ENCODE results near the gene ATXN10.

ATXN10 gene

GRCh38 chr22:45671783-45672563 lies at the start of gene ATXN10:
Gene ATXN10 (plus strand): TSS chr22:45671834. CDS start chr22:45672064, 230 bp downstream.
- peak; percentile 61 for DNase-seq

- DNase-seq: no peak
Observed at GRCh38 chr22:45621836-45622600, 49.6 kb upstream of the ATXN10 start.

GRCh38 chr22:45623464-45624145 lies 48.0 kb upstream of the ATXN10 start:
- DNase-seq: peak; percentile 26

- no peak for DNase-seq
Observed at GRCh38 chr22:45626198-45626651, 45.4 kb upstream of the ATXN10 start.

- DNase-seq: no peak
Observed at GRCh38 chr22:45627489-45628233, 44.0 kb upstream of the ATXN10 start.

- DNase-seq: no peak
Observed at GRCh38 chr22:45628515-45628914, 43.1 kb upstream of the ATXN10 start.

- no peak for DNase-seq
Observed at GRCh38 chr22:45629469-45630089, 42.1 kb upstream of the ATXN10 start.

- no peak for DNase-seq
Observed at GRCh38 chr22:45630436-45630835, 41.2 kb upstream of the ATXN10 start.

GRCh38 chr22:45631140-45631840 lies 40.3 kb upstream of the ATXN10 start:
- DNase-seq: no peak

GRCh38 chr22:45631841-45632238 lies 39.8 kb upstream of the ATXN10 start:
- no peak for DNase-seq

GRCh38 chr22:45632791-45633515 lies 38.7 kb upstream of the ATXN10 start:
- DNase-seq: no peak

- DNase-seq: no peak
Observed at GRCh38 chr22:45636683-45637082, 35.0 kb upstream of the ATXN10 start.

GRCh38 chr22:45638197-45638596 lies 33.4 kb upstream of the ATXN10 start:
- DNase-seq: no peak

- peak; percentile 68 for DNase-seq
Observed at GRCh38 chr22:45638834-45639746, 32.5 kb upstream of the ATXN10 start.

GRCh38 chr22:45639747-45640102 lies 31.9 kb upstream of the ATXN10 start:
- no peak for DNase-seq

- DNase-seq: no peak
Observed at GRCh38 chr22:45640291-45640940, 31.2 kb upstream of the ATXN10 start.

GRCh38 chr22:45640941-45641621 lies 30.6 kb upstream of the ATXN10 start:
- no peak for DNase-seq

- no peak for DNase-seq
Observed at GRCh38 chr22:45642986-45643385, 28.6 kb upstream of the ATXN10 start.

- no peak for DNase-seq
Observed at GRCh38 chr22:45644714-45645113, 26.9 kb upstream of the ATXN10 start.

Data from HCEC 1CT (cell line).